ENCODE measurements around the gene CIITA.

GRCh38 chr16:10834130-10834529 is 42.9 kb upstream of the CIITA start:
- TF ChIP-seq CTCF (IDR thresholded peaks at IDR 0.05; ENCODE audit: low read length): no peak
- no peak for TF ChIP-seq EZH2 (IDR thresholded peaks at IDR 0.05; ENCODE audit: borderline replicate concordance, low read length)
